Endothelial cell of umbilical vein (primary cell): Measurements from ENCODE around the gene ACO2. TPM values are rescaled to one million over a fixed set of nuclear protein-coding genes. Genes with fewer than 3 reads are reported as not detected.

ENCODE experiments used
- BruUV-seq: library from RNA; stranded (reverse); fragments of 400-500 nt; replicated peaks from 2 replicates; lab custom pipeline; 2021; lab: Mats Ljungman, UMichigan
- CTCF ChIA-PET: fragments of 300-600, 350-600 bp; sonication (Branson Sonifier 250); formaldehyde crosslinking; loops from one replicate; lab custom pipeline; 2021; ENCODE audit warnings: antibody characterized with exemption, inconsistent platforms; lab: Charles Lee
- POLR2A ChIA-PET: fragments of 300-600, 350-600 bp; sonication (Branson Sonifier 250); formaldehyde crosslinking; loops from one replicate; lab custom pipeline; 2021; ENCODE audit warnings: antibody characterized with exemption, inconsistent platforms; lab: Charles Lee
- DNase-seq: peaks from one replicate; pipeline ENCODE4 v3.0.0-alpha.2; 2011; ENCODE audit warnings: low read depth, low spot score
- FAIRE-seq: peaks from 2 replicates; lab custom pipeline; 2011; peaks lifted over from hg19 to GRCh38; lab: Jason Lieb, UNC
- H2AFZ ChIP-seq: 2 replicates; pipeline ENCODE4 v1.6.0; 2012; ENCODE audit warnings: low read depth, low read length, control low read depth, inconsistent platforms
- H3K27ac ChIP-seq: 2 replicates; pipeline ENCODE4 v1.5.1; 2011; ENCODE audit warnings: low read depth, mild to moderate bottlenecking, control low read depth, low read length, moderate library complexity; ENCODE audit not compliant: insufficient read depth
- H3K27me3 ChIP-seq, 2 experiments: 2 replicates each; pipeline versions ENCODE4 v1.6.0 to v1.6.1; 2011; ENCODE audit warnings: low read length in 2 of 2, mixed read lengths in 1 of 2; ENCODE audit not compliant: control insufficient read depth in 2 of 2, insufficient read depth in 2 of 2
- H3K36me3 ChIP-seq, 2 experiments: 2 replicates in 1 of 2; 3 replicates in 1 of 2; pipeline ENCODE4 v1.5.1; 2011; ENCODE audit warnings: low read length in 2 of 2, mild to moderate bottlenecking in 1 of 2, moderate library complexity in 1 of 2; ENCODE audit not compliant: control insufficient read depth in 2 of 2, insufficient read depth in 2 of 2; ENCODE audit errors: extremely low read depth in 1 of 2
- H3K4me1 ChIP-seq: 3 replicates; pipeline ENCODE4 v1.5.1; 2011; ENCODE audit warnings: mild to moderate bottlenecking, low read length; ENCODE audit not compliant: control insufficient read depth, insufficient read depth; ENCODE audit errors: extremely low read depth
- H3K4me2 ChIP-seq: 2 replicates; pipeline ENCODE4 v1.6.1; 2011; ENCODE audit warnings: low read length, control low read depth, mixed read lengths; ENCODE audit not compliant: insufficient read depth
- H3K4me3 ChIP-seq, 3 experiments: fragments of 200-600 bp in 1 of 3; sonication (generic), shearing (Covaris generic) in 1 of 3; replicated peaks in 1 of 3; 2 replicates each; pipeline ENCODE4 v1.5.1; 2011 to 2016; ENCODE audit warnings: control low read depth in 3 of 3, low read length in 3 of 3, mild to moderate bottlenecking in 2 of 3, inconsistent platforms in 1 of 3, low read depth in 1 of 3, moderate library complexity in 1 of 3; ENCODE audit not compliant: insufficient read depth in 1 of 3
- H3K79me2 ChIP-seq: 2 replicates; pipeline ENCODE4 v1.6.0; 2012; ENCODE audit warnings: low read length, inconsistent platforms; ENCODE audit not compliant: control insufficient read depth, insufficient read depth
- H3K9ac ChIP-seq: replicated peaks from 2 replicates; pipeline ENCODE3; 2011; ENCODE audit warnings: low read length, control low read depth; ENCODE audit not compliant: insufficient read depth; ENCODE audit errors: extremely low read depth
- H3K9me1 ChIP-seq: replicated peaks from 3 replicates; pipeline ENCODE4 v1.6.0; 2011; ENCODE audit warnings: mild to moderate bottlenecking, low read length; ENCODE audit not compliant: control insufficient read depth, insufficient read depth; ENCODE audit errors: extremely low read depth
- H3K9me3 ChIP-seq: replicated peaks from 2 replicates; pipeline ENCODE4 v1.5.1; 2012; ENCODE audit warnings: low read length, inconsistent platforms; ENCODE audit not compliant: control insufficient read depth, insufficient read depth
- H4K20me1 ChIP-seq: replicated peaks from 2 replicates; pipeline ENCODE3; 2011; ENCODE audit warnings: mild to moderate bottlenecking, low read length; ENCODE audit not compliant: control insufficient read depth, insufficient read depth; ENCODE audit errors: extremely low read depth
- CTCF ChIP-seq, 2 donors: IDR thresholded peaks; 1 replicate in 1 of 2; 2 replicates in 1 of 2; pipeline ENCODE4 v1.5.1; 2011; ENCODE audit warnings: low read length in 2 of 2, mild to moderate bottlenecking in 2 of 2, moderate library complexity in 2 of 2, control low read depth in 1 of 2, inconsistent platforms in 1 of 2, low read depth in 1 of 2; ENCODE audit not compliant: insufficient read depth in 1 of 2; ENCODE audit errors: extremely low read depth in 1 of 2
- EZH2 ChIP-seq: IDR thresholded peaks from 2 replicates; pipeline ENCODE4 v1.6.1; 2012; ENCODE audit warnings: borderline replicate concordance, low read depth, mild to moderate bottlenecking, moderate library complexity, low read length, inconsistent platforms; ENCODE audit not compliant: severe bottlenecking
- GATA2 ChIP-seq: IDR thresholded peaks from 2 replicates; pipeline ENCODE4 v1.7.0; 2011; ENCODE audit warnings: low read depth, mild to moderate bottlenecking, moderate library complexity, mixed read lengths, low read length; ENCODE audit not compliant: insufficient read length, insufficient read depth
- JUN ChIP-seq: IDR thresholded peaks from 2 replicates; pipeline ENCODE4 v1.6.1; 2011; ENCODE audit warnings: borderline replicate concordance, low read depth; ENCODE audit not compliant: insufficient read length, insufficient read depth
- MYC ChIP-seq: IDR thresholded peaks from one replicate; pipeline ENCODE4 v1.6.1; 2011; ENCODE audit warnings: mild to moderate bottlenecking, low read depth, low read length
- POLR2A ChIP-seq: IDR thresholded peaks from 2 replicates; pipeline ENCODE4 v1.6.1; 2012; ENCODE audit warnings: low read depth, mild to moderate bottlenecking, control low read depth, low read length
- POLR2AphosphoS5 ChIP-seq: IDR thresholded peaks from 2 replicates; pipeline ENCODE4 v1.6.1; 2012; ENCODE audit warnings: low read depth, mild to moderate bottlenecking, control low read depth, low read length, moderate library complexity; ENCODE audit not compliant: insufficient read depth
- dilution Hi-C: fragments of 300-500 bp; cut with MboI; formaldehyde crosslinking; loops from one replicate; pipeline ENCODE4 v1.15.0; 2019; ENCODE audit warnings: low sequenced_read_pairs; ENCODE audit not compliant: extremely low pct_ligation_motif_present
- intact Hi-C: fragments of 100-400 bp; cut with micrococcal nuclease; formaldehyde crosslinking; loops from one replicate; pipeline ENCODE4 v1.10.0; 2022
- polyA plus RNA-seq, 4 experiments: library from polyadenylated mRNA; depleted of rRNA in 3 of 4; stranded (reverse) in 3 of 4; unstranded in 1 of 4; fragments of >200 nt; gene quantifications; 2 replicates each; pipeline versions ENCODE4 v1.2.1 to v1.2.3, GENCODE V29; 2011 to 2012; ENCODE audit warnings: missing spikeins in 1 of 4
- total RNA-seq: library from RNA; stranded (reverse); gene quantifications from 2 replicates; pipeline ENCODE4 v1.2.3, GENCODE V29; 2021

The ACO2 gene
- total and polyA plus RNA-seq, 2 donors (not counting 3 experiments of a cell fraction or from before 2014, with no cell fraction given), result 63.8 to 79.7 TPM

DNA sequence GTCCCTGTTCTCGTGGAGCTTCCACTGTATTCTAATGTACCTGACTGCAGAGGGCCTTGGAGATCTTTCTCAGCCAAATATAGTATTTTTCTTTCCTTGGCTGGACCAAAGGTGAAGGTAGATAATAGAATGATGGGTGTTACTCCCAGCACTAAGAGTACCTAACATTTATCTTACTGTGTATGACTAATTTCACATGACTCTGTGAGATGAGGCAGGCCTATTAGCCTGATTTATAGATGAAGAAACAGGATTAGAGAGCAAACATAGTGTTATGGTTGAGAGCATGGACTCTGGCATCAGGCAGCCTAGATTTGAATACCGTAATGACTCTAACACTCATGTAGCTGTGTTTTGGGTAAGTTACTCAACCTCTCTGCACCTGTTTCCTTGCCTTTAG, 2.7 kb downstream of the ACO2 start:
- H4K20me1 ChIP-seq, result no peaks in the 10 kb centered on the region
- DNase-seq, result no peak
- CTCF ChIA-PET, result interaction anchor here (2.0 kb wide), 1 partner anchor 46 kb away, joined by 5 read pairs; no protein-coding TSS in a partner anchor
- peaks cover 17% of the 10 kb centered on the region for H3K4me1 ChIP-seq
- peaks cover 5 to 8% of the 10 kb centered on the region in 2 experiments for H3K36me3 ChIP-seq
- dilution Hi-C loops (no loop called here), intact Hi-C loops (no loop called here)
- no peaks in the 10 kb centered on the region for H3K9me1 ChIP-seq
- no peak for FAIRE-seq
- H3K4me2 ChIP-seq, result no peak overlapping the region
- peaks cover 78% of the 10 kb centered on the region for H3K79me2 ChIP-seq
- H3K27me3 ChIP-seq, result no peaks in the 10 kb centered on the region
- H2AFZ ChIP-seq, result no peak overlapping the region
- no peak overlapping the region for H3K9ac ChIP-seq
- no TSS peak for BruUV-seq
- H3K9me3 ChIP-seq, result no peaks in the 10 kb centered on the region
- H3K27ac ChIP-seq, result no peak overlapping the region
- no peak overlapping the region for H3K4me3 ChIP-seq
- POLR2A ChIA-PET, result no interaction called here
- no peak for TF ChIP-seq MYC
- no peak for TF ChIP-seq POLR2AphosphoS5
- no peak for TF ChIP-seq GATA2
- TF ChIP-seq EZH2, result no peak
- TF ChIP-seq JUN, result no peak
- TF ChIP-seq CTCF (IDR thresholded peaks at IDR 0.05; ENCODE audit: extremely low read depth in 1 of 2, insufficient read depth in 1 of 2, low read depth in 1 of 2, low read length in 2 of 2), result no peak
- no peak for TF ChIP-seq POLR2A
